T-helper 2 cell treated with Interferon-gamma antibody and Interleukin-4, amounts not matched to agents 100 ng/mL and 5 ng/mL, for 36 hours (primary cell): ENCODE measurements around the gene ZNF692. TPM values are rescaled to one million over a fixed set of nuclear protein-coding genes. Genes with fewer than 3 reads are reported as not detected.
"Not testable (repeated sequence)": the region's sequence is repeated elsewhere in the genome, so short reads cannot be mapped to it uniquely, and the experiment has no call there.

Experiments used
- intact Hi-C: fragments of 100-400 bp; cut with micrococcal nuclease; formaldehyde crosslinking; loops from one replicate; pipeline ENCODE4 v1.15.1; 2023
- total RNA-seq: library from RNA; stranded (reverse); gene quantifications from 2 replicates; pipeline ENCODE4 v1.2.3, GENCODE V29; 2022

Gene ZNF692
- total RNA-seq, 1 donor from 2014 or later: 64.3 TPM

DNA sequence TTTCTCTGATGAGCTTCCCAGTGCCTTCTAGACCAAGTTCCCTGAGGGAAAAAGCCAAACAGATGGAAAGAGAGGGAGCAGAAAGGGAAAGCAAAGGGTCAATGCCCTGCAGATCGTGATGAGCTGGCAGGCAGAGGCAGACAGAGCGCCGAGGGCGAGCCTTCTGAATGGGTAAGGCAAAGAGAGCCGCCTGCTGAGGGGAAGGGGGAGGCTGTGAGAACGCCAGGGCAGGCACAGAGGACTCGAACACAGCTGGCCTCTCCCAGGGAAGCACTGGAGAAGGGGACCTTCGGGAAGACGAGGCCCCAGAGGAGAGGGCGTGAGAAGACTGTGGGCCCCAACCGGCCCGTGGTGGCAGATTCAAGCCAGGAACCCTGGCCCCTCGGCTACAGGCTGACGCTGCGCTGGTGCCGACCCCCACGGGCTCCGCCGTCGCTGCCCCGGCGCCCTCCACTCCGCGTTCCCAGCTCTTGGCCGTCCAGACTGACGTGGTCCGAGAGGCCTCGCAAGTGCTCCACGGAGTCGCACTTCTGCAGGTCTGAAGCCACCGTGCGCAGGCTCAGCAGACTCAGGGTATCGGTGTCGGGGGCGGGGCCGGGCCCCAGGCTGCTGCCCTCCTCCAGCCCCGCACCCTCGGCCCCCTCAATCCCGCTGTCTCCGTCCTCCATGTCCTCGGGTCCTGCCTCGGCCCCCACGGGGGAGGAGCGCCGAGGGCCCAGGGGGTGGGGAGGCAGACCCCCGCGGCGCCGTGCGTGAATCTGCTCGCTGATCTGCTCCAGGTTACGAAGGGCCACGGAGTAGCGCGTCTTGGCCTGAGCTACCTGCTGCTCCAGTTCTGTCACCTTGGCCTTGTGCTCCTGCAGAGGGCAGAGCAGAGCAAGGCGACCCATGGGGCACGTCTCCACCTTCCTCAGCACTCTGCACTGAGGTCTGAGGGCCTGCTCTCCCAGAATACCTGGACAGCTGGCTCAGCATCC lies 47.1 kb downstream of the ZNF692 start:
- intact Hi-C loops: no loop called here

DNA sequence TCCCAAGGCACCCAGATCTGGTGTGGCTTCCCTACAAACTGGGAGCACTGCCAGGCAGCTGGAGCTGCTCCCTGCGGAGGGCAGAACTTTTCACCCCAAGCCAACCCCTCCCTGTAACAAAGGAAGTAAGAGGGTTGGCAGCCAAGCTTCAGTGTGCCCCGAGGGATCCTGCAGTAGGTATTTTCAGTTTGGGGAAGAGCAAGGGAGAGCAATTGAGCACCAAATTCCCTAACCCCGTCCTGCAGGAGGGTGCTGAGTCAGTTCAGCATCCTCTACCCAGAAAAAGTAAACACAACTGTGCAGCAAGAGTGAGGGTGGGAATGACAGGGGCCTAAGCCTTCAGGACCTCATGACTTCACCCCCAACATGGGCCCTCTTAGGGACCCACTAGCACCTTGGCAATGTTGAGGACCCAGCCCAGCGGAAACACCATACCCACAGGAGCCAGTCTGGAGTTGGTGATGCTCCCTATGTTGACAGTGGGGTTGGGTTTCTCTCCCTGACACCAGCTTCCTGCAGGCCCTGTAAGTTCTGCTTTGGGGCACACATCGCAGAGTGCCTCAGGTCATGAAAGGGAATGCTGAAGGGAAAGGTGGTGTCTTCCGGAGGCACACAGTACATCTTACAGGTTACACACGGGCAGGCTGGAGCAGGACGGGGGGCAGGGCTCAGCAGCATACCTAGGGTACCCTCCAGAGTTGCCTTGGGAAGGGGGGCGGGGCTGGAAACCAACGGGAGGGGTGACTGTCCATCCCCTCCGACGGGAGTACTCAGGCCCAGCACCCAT lies 48.0 kb downstream of the ZNF692 start:
- intact Hi-C loops: no loop called here

DNA sequence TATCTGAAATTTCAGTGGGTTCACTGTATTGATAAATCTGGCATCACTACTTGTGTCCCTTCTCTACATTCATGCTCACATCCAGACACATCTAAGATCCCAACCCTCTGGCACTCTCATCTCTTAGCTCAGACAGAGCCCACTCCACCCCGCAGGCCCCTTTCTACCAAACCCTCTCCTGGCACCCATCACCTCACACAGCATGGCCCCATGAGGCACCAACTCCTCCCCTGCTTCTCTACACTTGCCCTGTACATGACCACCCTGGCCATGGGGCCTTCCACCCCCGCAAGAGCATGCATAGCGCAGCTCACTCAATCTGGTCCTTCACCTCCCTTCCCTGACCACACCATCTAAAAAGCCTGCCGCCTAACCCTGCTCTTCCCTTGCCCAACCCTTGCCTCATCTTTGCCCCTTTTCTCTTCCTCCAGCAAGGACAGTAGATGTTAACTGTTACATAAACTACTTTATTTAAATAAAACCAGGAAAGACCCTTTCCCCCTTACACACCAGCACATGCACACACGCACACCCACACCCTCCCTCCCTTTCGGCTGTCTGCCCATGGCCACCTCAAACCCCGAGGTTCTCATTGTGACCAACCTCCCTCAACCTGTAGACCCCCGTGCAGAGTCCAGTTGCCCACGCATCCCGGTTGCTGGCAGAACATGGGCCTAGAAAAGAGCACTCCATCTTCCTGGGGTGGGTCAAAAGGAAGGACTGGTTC lies 48.7 kb downstream of the ZNF692 start:
- intact Hi-C loops: loop anchor here (5.0 kb wide), 1 partner anchor 123 kb away; no protein-coding TSS in a partner anchor

DNA sequence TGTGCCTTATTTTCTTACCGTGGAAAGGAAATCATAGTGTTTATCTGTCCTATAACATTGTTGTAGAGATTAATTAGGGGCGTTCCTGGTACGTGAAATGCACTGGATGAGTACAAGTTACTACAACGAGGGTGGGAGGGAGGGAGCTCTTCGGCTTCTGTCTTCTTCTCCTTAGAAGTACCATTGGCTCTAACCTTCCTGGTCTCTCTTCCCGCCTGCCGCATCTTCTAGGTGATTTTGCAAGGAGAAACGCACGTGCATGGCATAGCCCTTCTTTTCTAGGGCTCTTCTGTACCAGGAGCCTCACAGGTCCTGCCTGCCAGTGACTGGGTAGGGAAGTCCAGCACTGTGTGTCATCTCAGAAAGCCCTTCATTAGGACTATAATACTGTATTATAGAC lies 50.0 kb downstream of the ZNF692 start:
- intact Hi-C loops: loop anchor here (5.0 kb wide), 1 partner anchor 122 kb away; no protein-coding TSS in a partner anchor

DNA sequence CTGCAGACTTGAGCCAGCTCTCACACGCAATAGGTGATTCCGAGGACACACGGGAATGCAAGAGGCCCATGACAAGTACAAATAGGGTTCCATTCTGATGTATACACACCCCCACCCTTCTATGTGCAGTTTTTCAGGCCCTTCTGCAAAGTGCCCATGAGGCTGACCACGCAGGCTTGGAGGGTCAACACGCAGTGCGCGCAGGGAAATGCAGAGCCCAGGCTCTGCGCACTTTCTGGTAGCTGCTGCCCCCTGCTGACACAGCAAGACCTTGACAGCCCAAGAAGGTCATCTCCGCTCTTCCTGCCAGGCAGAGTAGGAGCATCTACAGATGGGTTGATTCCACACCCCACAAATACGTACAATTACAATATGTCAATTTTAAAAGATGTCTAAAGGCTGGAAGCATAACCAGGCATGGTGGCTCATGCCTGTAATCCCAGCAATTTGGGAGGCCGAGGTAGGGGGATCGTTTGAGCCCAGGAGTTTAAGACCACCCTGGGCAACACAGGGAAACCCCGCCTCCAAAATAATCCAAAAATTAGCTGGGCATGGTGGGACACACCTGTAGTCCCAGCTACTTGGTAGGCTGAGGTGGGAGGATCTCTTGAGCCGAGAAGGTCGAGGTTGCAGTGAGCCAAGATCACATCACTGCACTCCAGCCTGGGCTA lies 51.7 kb downstream of the ZNF692 start:
- intact Hi-C loops: loop anchor here (1.0 to 5.0 kb wide), 4 partner anchors 120 to 564 kb away; no protein-coding TSS in a partner anchor

DNA sequence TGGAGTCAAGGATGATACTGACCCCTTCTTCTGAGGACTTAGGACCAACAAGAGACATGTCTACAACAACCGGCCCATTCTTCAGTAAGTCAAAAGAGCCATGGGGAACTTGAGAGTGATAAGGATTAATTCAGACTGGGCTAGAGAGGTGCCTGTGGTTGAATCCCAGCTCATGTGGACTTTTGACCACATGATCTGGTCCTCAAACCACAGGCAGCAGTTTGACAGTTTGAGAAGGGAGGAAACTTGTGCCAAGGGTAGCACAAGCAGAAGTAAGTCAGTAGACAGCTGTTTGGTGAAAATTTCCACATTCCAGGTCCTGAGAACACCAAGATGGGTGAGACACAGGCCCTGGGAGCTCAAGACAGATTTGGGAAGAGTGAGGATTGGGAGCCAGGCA lies 53.0 kb downstream of the ZNF692 start:
- intact Hi-C loops: loop anchor here (2.0 to 5.0 kb wide), 2 partner anchors 119 to 187 kb away; no protein-coding TSS in a partner anchor

DNA sequence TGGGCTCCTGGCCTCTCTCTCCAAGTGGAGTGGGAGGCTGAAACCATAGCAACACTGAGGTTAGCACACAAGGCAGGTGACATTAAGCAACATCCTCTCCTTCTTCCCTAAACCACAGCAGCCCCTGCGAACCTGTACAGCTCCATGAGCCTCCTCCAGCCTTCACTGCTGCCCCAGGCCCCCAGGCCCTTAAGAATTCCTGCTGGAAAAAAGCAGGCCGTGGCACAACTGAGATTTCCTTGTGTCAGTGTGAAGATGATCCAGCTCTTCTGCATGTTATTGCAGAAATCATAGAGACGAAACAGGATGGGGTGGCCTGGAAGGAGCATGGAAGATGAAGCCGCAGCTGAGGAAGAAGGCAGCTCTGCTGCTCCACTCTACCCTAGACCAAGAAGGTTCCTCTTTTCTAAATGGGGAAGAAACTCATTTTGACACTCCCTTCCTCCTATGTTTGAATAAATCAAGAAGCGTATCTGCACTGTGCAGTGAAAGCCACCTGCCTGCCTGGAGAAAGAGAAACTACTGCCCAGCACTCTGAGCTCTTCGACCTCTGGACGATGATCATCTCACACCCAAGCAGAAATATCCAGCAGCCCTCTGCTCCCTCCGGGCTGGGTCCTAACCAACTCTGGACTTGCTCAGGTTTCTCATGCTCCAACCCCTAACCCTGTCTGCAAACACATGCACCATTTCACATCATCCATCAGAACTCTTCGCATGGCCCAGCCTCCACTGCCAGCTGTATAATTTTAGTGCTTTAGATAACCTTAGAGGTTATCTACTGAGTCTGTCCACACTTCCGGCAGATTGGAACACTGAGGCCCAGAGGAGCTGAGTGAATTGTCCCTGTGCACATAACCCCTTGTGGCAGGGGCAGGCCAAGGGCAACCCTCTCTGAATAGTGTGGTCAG lies 53.9 kb downstream of the ZNF692 start:
- intact Hi-C loops: loop anchor here (5.0 kb wide), 1 partner anchor 118 kb away; no protein-coding TSS in a partner anchor

DNA sequence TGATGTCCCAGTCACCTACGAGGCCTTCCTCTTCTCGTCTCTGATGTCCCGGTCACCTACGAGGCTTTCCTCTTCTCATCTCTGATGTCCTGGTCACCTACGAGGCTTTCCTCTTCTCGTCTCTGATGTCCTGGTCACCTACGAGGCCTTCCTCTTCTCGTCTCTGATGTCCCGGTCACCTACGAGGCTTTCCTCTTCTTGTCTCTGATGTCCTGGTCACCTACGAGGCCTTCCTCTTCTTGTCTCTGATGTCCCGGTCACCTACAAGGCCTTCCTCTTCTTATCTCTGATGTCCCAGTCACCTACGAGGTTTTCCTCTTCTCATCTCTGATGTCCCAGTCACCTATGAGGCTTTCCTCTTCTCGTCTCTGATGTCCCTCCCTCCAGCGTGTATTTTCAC lies 55.4 kb downstream of the ZNF692 start:
- intact Hi-C loops: not testable (repeated sequence)

DNA sequence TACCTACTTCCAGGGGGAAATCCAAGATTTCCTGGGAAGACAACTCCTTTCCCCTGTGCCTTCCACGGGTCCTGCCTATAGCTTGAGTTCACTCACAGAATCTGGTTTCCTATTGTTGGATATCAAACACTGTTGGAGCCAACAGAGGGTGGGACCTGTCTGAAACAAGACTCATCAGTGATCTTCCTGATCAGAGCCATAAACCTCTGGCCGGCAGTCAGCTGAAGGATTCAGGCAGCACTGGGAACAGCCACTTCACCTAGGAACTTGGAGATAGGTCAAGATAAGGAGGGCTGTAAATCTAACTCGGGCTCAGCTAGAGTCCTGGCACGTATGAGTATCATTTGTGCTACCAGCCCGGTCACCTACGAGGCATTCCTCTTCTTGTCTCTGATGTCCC lies 56.4 kb downstream of the ZNF692 start:
- intact Hi-C loops: no loop called here

DNA sequence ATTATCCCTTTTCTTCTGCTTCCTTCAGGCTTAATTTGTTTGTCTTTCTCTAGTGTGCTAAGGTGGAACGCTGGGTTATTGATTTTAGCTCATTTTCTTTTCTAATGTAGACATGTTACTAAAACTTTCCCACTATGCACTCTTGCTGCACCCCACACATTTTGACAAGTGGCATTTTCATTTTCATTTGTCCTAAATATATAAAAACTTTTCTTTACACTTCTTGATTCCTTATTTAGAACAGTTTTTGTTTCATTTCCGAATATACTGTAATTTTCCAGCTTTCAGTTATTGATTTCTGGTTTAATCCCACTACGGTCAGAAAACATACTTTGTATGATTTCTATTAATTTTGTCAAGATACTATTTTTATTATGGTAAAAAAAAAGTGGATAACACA lies 58.4 kb downstream of the ZNF692 start:
- intact Hi-C loops: no loop called here

Other genes with a start within 250 kb of the ZNF692 start
- gene OR2T11, start 224.0 kb downstream of the ZNF692 start, total RNA-seq: not detected in 2 replicates
- not detected in 2 replicates for gene OR2T35, start 213.8 kb downstream of the ZNF692 start, total RNA-seq
- gene OR2T27, start 203.6 kb downstream of the ZNF692 start, total RNA-seq: not detected in 2 replicates
- gene OR14I1, start 156.3 kb downstream of the ZNF692 start, total RNA-seq: not detected in 2 replicates
- gene LYPD8, start 103.3 kb downstream of the ZNF692 start, total RNA-seq: not detected in 2 replicates
- gene SH3BP5L, start 33.2 kb downstream of the ZNF692 start, total RNA-seq: 30.1 and 33.0 TPM in 2 replicates
- gene ZNF672, start 20.9 kb downstream of the ZNF692 start, total RNA-seq: 48.8 and 49.8 TPM in 2 replicates
- 8.6 and 9.1 TPM in 2 replicates for gene PGBD2, start 47.1 kb upstream of the ZNF692 start, total RNA-seq